SH-SY5Y (cell line): Measurements from ENCODE around the gene QRICH1.

ENCODE experiments used
- GATA2 ChIP-seq: IDR thresholded peaks from 2 replicates; pipeline ENCODE4 v1.6.1; 2011; ENCODE audit warnings: mild to moderate bottlenecking, low read depth, low read length
- GATA3 ChIP-seq: IDR thresholded peaks from 2 replicates; pipeline ENCODE4 v1.6.1; 2011; ENCODE audit warnings: low read depth, mild to moderate bottlenecking, low read length, moderate library complexity

GRCh38 chr3:49054344-49054862 lies 39.5 kb downstream of the QRICH1 start:
- TF ChIP-seq GATA3 (no peak), GATA2 (no peak)
